Neural cell (in vitro differentiated cells): Measurements from ENCODE around the gene KPNA1. TPM values are rescaled to one million over a fixed set of nuclear protein-coding genes. Genes with fewer than 3 reads are reported as not detected.
A peak's percentile ranks its signal among the peaks of the same experiment; 100 is the strongest.

Source experiments
- H2AFZ ChIP-seq: fragments of 200-600, 300-800 bp; sonication (generic), shearing (Covaris generic); 2 replicates; pipeline ENCODE4 v1.6.0; 2014; ENCODE audit warnings: low read depth, mild to moderate bottlenecking, antibody characterized with exemption, low read length, moderate library complexity
- H3F3A ChIP-seq: fragments of 200-600 bp; shearing (Covaris generic); 2 replicates; pipeline ENCODE4 v1.6.1; 2016; ENCODE audit warnings: mild to moderate bottlenecking, moderate library complexity, mixed read lengths, antibody characterized with exemption, low read length; ENCODE audit not compliant: insufficient read depth, poor library complexity, severe bottlenecking
- H3K27ac ChIP-seq: fragments of 200-600, 300-800 bp; sonication (generic), shearing (Covaris generic); 2 replicates; pipeline ENCODE4 v1.5.1; 2014; ENCODE audit warnings: mild to moderate bottlenecking, low read length, moderate library complexity
- H3K27me3 ChIP-seq: fragments of 300-800, 200-600 bp; sonication (generic), shearing (Covaris generic); 2 replicates; pipeline ENCODE4 v1.6.0; 2014; ENCODE audit warnings: mild to moderate bottlenecking, low read depth, low read length, moderate library complexity; ENCODE audit not compliant: insufficient read depth
- H3K36me3 ChIP-seq: fragments of 300-800, 200-600 bp; sonication (generic), shearing (Covaris generic); 2 replicates; pipeline ENCODE4 v1.5.1; 2014; ENCODE audit warnings: mild to moderate bottlenecking, antibody characterized with exemption, low read length, moderate library complexity; ENCODE audit not compliant: insufficient read depth
- H3K4me2 ChIP-seq: fragments of 300-800, 200-600 bp; sonication (generic), shearing (Covaris generic); 2 replicates; pipeline ENCODE4 v1.6.0; 2014; ENCODE audit warnings: mild to moderate bottlenecking, low read length
- H3K4me3 ChIP-seq: fragments of 300-800, 200-600 bp; sonication (generic), shearing (Covaris generic); 2 replicates; pipeline ENCODE4 v1.5.1; 2014; ENCODE audit warnings: mild to moderate bottlenecking, low read length, moderate library complexity
- H3K79me2 ChIP-seq: fragments of 200-600 bp; shearing (Covaris generic); replicated peaks from 2 replicates; pipeline ENCODE4 v1.6.0; 2014; ENCODE audit warnings: mild to moderate bottlenecking, low read length, moderate library complexity; ENCODE audit not compliant: insufficient read depth
- H3K9ac ChIP-seq: fragments of 300-800, 200-600 bp; sonication (generic), shearing (Covaris generic); 2 replicates; pipeline ENCODE4 v1.6.1; 2016; ENCODE audit warnings: mild to moderate bottlenecking, low read length, mixed read lengths
- H3K9me2 ChIP-seq: fragments of 200-600 bp; shearing (Covaris generic); 2 replicates; pipeline ENCODE4 v1.6.1; 2016; ENCODE audit warnings: mild to moderate bottlenecking, low read length, mixed read lengths; ENCODE audit not compliant: insufficient read depth
- H3K9me3 ChIP-seq: fragments of 200-600, 300-800 bp; sonication (generic), shearing (Covaris generic); 2 replicates; pipeline ENCODE4 v1.6.1; 2016; ENCODE audit warnings: mild to moderate bottlenecking, mixed run types, low read length, moderate library complexity, mixed read lengths
- H4K20me1 ChIP-seq: fragments of 200-600 bp; shearing (Covaris generic); 2 replicates; pipeline ENCODE4 v1.6.1; 2016; ENCODE audit warnings: mild to moderate bottlenecking, mixed run types; ENCODE audit not compliant: insufficient read depth
- CTCF ChIP-seq: fragments of 450-650 bp; IDR thresholded peaks from 2 replicates; pipeline ENCODE4 v1.5.1; 2014; ENCODE audit warnings: antibody characterized with exemption, mild to moderate bottlenecking, moderate library complexity; ENCODE audit not compliant: poor library complexity, severe bottlenecking
- EP300 ChIP-seq: fragments of 450-650 bp; conservative IDR thresholded peaks from 2 replicates; pipeline ENCODE4 v1.6.1; 2014; ENCODE audit warnings: antibody characterized with exemption, mild to moderate bottlenecking, moderate library complexity; ENCODE audit not compliant: poor library complexity, severe bottlenecking
- EZH2 ChIP-seq: fragments of 200-600, 300-800 bp; shearing (Covaris generic), sonication (generic); IDR thresholded peaks from 2 replicates; pipeline ENCODE4 v1.6.1; 2014; ENCODE audit warnings: antibody characterized with exemption, low read length, borderline replicate concordance, mild to moderate bottlenecking; ENCODE audit not compliant: insufficient read depth, poor library complexity, severe bottlenecking
- MXI1 ChIP-seq: fragments of 450-650 bp; conservative IDR thresholded peaks from 2 replicates; pipeline ENCODE4 v1.6.1; 2014; ENCODE audit warnings: antibody characterized with exemption, mild to moderate bottlenecking; ENCODE audit not compliant: poor library complexity, severe bottlenecking
- POLR2AphosphoS5 ChIP-seq: IDR thresholded peaks from 2 replicates; pipeline ENCODE4 v1.6.1; 2012
- RAD21 ChIP-seq: fragments of 450-650 bp; conservative IDR thresholded peaks from 2 replicates; pipeline ENCODE4 v1.6.1; 2014; ENCODE audit warnings: antibody characterized with exemption, mild to moderate bottlenecking, moderate library complexity
- REST ChIP-seq: IDR thresholded peaks from 2 replicates; pipeline ENCODE4 v1.6.1; 2012; ENCODE audit warnings: borderline replicate concordance
- SMC3 ChIP-seq: fragments of 450-650 bp; conservative IDR thresholded peaks from 2 replicates; pipeline ENCODE4 v1.6.1; 2014; ENCODE audit warnings: antibody characterized with exemption, mild to moderate bottlenecking, moderate library complexity; ENCODE audit not compliant: poor library complexity
- TAF1 ChIP-seq: IDR thresholded peaks from 2 replicates; pipeline ENCODE4 v1.6.1; 2012; ENCODE audit warnings: low read depth
- polyA plus RNA-seq: library from polyadenylated mRNA; depleted of rRNA; stranded (reverse); fragments of >200 nt; gene quantifications from 2 replicates; pipeline ENCODE4 v1.2.3, GENCODE V29; 2014

KPNA1 gene
- polyA plus RNA-seq, 1 donor from 2014 or later: 35.8 TPM

- Histone ChIP-seq H3K4me2 (peak overlapping the region; percentile 93), H3K27ac (peak overlapping the region; percentile 91), H3K27me3 (no peaks in the 10 kb centered on the region), H4K20me1 (no peaks in the 10 kb centered on the region), H3F3A (no peaks in the 10 kb centered on the region), H2AFZ (peak overlapping the region; percentile 57), H3K36me3 (no peaks in the 10 kb centered on the region), H3K9me3 (no peaks in the 10 kb centered on the region), H3K4me3 (peak overlapping the region; percentile 80), H3K79me2 (peaks cover 32% of the 10 kb centered on the region), H3K9ac (peak overlapping the region; percentile 82), H3K9me2 (no peaks in the 10 kb centered on the region)
- TF ChIP-seq RAD21 (no peak), TAF1 (no peak), POLR2AphosphoS5 (no peak), MXI1 (no peak)
Observed at GRCh38 chr3:122415104-122415744, 99.5 kb downstream of the KPNA1 start.

- no peak overlapping the region for H2AFZ ChIP-seq
- no peak overlapping the region for H3K27ac ChIP-seq
- peaks cover 32% of the 10 kb centered on the region for H3K79me2 ChIP-seq
- H3K4me3 ChIP-seq: peak overlapping the region; percentile 80
- H3F3A ChIP-seq: no peaks in the 10 kb centered on the region
- no peak overlapping the region for H3K9ac ChIP-seq
- no peaks in the 10 kb centered on the region for H3K36me3 ChIP-seq
- TF ChIP-seq POLR2AphosphoS5: no peak
- H4K20me1 ChIP-seq: no peaks in the 10 kb centered on the region
- no peaks in the 10 kb centered on the region for H3K27me3 ChIP-seq
- no peak overlapping the region for H3K4me2 ChIP-seq
- H3K9me2 ChIP-seq: no peaks in the 10 kb centered on the region
- H3K9me3 ChIP-seq: no peaks in the 10 kb centered on the region
Observed at GRCh38 chr3:122414391-122414790, 100.3 kb downstream of the KPNA1 start.

- Histone ChIP-seq H3K79me2 (peaks cover 15% of the 10 kb centered on the region), H3K27ac (no peak overlapping the region), H3K9me3 (no peaks in the 10 kb centered on the region), H3K27me3 (no peaks in the 10 kb centered on the region), H3K36me3 (no peaks in the 10 kb centered on the region), H2AFZ (no peak overlapping the region), H3K4me2 (no peak overlapping the region), H3K9ac (no peak overlapping the region), H4K20me1 (no peaks in the 10 kb centered on the region), H3K9me2 (no peaks in the 10 kb centered on the region), H3K4me3 (no peak overlapping the region), H3F3A (no peaks in the 10 kb centered on the region)
- TF ChIP-seq CTCF (no peak), EZH2 (no peak), POLR2AphosphoS5 (no peak), SMC3 (no peak), REST (no peak), EP300 (no peak), TAF1 (no peak), RAD21 (no peak), MXI1 (no peak)
Observed at GRCh38 chr3:122410639-122411038, 104.1 kb downstream of the KPNA1 start.
